ENCODE measurements around the gene PRR15.

PRR15 gene

GRCh38 chr7:29607889-29608288, 44.3 kb downstream of the PRR15 start:
- DNase-seq (ENCODE audit: low spot score) = no peak
- TF ChIP-seq CTCF (IDR thresholded peaks at IDR 0.05; ENCODE audit: extremely low read depth, missing control alignments) = no peak

GRCh38 chr7:29609162-29610037, 45.8 kb downstream of the PRR15 start:
- TF ChIP-seq CTCF (IDR thresholded peaks at IDR 0.05; ENCODE audit: extremely low read depth, missing control alignments) = no peak

GRCh38 chr7:29610086-29610485, 46.5 kb downstream of the PRR15 start:
- no peak for DNase-seq (ENCODE audit: low spot score)
- TF ChIP-seq CTCF (IDR thresholded peaks at IDR 0.05; ENCODE audit: extremely low read depth, missing control alignments) = no peak

More at GRCh38 chr7:29609162-29610037, 45.8 kb downstream of the PRR15 start:
- DNase-seq (ENCODE audit: low spot score) = no peak

GRCh38 chr7:29611941-29612544, 48.4 kb downstream of the PRR15 start:
- TF ChIP-seq CTCF (IDR thresholded peaks at IDR 0.05; ENCODE audit: extremely low read depth, missing control alignments) = no peak

GRCh38 chr7:29612596-29612995, 49.0 kb downstream of the PRR15 start:
- no peak for TF ChIP-seq CTCF (IDR thresholded peaks at IDR 0.05; ENCODE audit: extremely low read depth, missing control alignments)
- no peak for DNase-seq (ENCODE audit: low spot score)

More at GRCh38 chr7:29611941-29612544, 48.4 kb downstream of the PRR15 start:
- no peak for DNase-seq (ENCODE audit: low spot score)

GRCh38 chr7:29613100-29613499, 49.5 kb downstream of the PRR15 start:
- no peak for TF ChIP-seq CTCF (IDR thresholded peaks at IDR 0.05; ENCODE audit: extremely low read depth, missing control alignments)
- no peak for DNase-seq (ENCODE audit: low spot score)

- no peak for TF ChIP-seq CTCF (IDR thresholded peaks at IDR 0.05; ENCODE audit: extremely low read depth, missing control alignments)
- no peak for DNase-seq (ENCODE audit: low spot score)
Measured at GRCh38 chr7:29614229-29614628, 50.6 kb downstream of the PRR15 start.
